ENCODE results near the gene ZBP1.

- TF ChIP-seq, protein P1, sequence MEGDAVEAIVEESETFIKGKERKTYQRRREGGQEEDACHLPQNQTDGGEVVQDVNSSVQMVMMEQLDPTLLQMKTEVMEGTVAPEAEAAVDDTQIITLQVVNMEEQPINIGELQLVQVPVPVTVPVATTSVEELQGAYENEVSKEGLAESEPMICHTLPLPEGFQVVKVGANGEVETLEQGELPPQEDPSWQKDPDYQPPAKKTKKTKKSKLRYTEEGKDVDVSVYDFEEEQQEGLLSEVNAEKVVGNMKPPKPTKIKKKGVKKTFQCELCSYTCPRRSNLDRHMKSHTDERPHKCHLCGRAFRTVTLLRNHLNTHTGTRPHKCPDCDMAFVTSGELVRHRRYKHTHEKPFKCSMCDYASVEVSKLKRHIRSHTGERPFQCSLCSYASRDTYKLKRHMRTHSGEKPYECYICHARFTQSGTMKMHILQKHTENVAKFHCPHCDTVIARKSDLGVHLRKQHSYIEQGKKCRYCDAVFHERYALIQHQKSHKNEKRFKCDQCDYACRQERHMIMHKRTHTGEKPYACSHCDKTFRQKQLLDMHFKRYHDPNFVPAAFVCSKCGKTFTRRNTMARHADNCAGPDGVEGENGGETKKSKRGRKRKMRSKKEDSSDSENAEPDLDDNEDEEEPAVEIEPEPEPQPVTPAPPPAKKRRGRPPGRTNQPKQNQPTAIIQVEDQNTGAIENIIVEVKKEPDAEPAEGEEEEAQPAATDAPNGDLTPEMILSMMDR (IDR thresholded peaks at IDR 0.05) = no peak
- no peak for TF ChIP-seq EP300 (IDR thresholded peaks at IDR 0.05)
Observed at GRCh38 chr20:57662456-57663240, 42.4 kb upstream of the ZBP1 start.
